SK-N-MC (cell line): ENCODE results near the gene NLN.
A peak's percentile ranks its signal among the peaks of the same experiment; 100 is the strongest.
"Not testable (repeated sequence)": the region's sequence is repeated elsewhere in the genome, so short reads cannot be mapped to it uniquely, and the experiment has no call there.

Experiments used
- DNase-seq: peaks from one replicate; pipeline ENCODE4 v3.0.0-alpha.2; 2011; ENCODE audit warnings: low read depth, low spot score
- H3K27ac ChIP-seq: fragments of 200-600 bp; sonication (generic); 2 replicates; pipeline ENCODE4 v1.5.1; 2016; ENCODE audit warnings: mixed run types
- H3K36me3 ChIP-seq: fragments of 200-600 bp; sonication (generic); 2 replicates; pipeline ENCODE4 v1.6.1; 2017; ENCODE audit warnings: antibody characterized with exemption, low read length, mixed read lengths; ENCODE audit not compliant: insufficient read depth
- H3K4me3 ChIP-seq: fragments of 200-600 bp; sonication (generic); 2 replicates; pipeline ENCODE4 v1.5.1; 2016
- H3K9ac ChIP-seq: fragments of 200-600 bp; sonication (generic); 2 replicates; pipeline ENCODE4 v1.8.0; 2017; ENCODE audit warnings: mixed run types, mixed read lengths; ENCODE audit not compliant: insufficient read length
- H3K9me3 ChIP-seq: fragments of 200-600 bp; sonication (generic); 2 replicates; pipeline ENCODE4 v1.6.1; 2017; ENCODE audit warnings: low read depth, mild to moderate bottlenecking, antibody characterized with exemption, low read length, moderate library complexity, mixed read lengths
- EZH2 ChIP-seq: fragments of 200-600 bp; sonication (generic); IDR thresholded peaks from one replicate; pipeline ENCODE4 v1.6.1; 2017; ENCODE audit warnings: antibody characterized with exemption
- FOXP2 ChIP-seq: optimal IDR thresholded peaks from 2 replicates; pipeline ENCODE3; 2011; ENCODE audit warnings: mild to moderate bottlenecking, moderate library complexity; ENCODE audit not compliant: insufficient read depth; ENCODE audit errors: extremely low read length, control extremely low read depth
- POLR2AphosphoS5 ChIP-seq: IDR thresholded peaks from 2 replicates; pipeline ENCODE4 v1.6.1; 2012; ENCODE audit warnings: mild to moderate bottlenecking, low read depth, low read length, borderline replicate concordance

Gene NLN

GRCh38 chr5:65721720-65722574 is at the start of gene NLN, which contains the start of gene SGTB:
Gene NLN (plus strand): TSS chr5:65722205. CDS start chr5:65722374, 169 bp downstream.
Gene SGTB (minus strand): TSS chr5:65722109. CDS start chr5:65720807, 1,302 bp downstream.
- H3K27ac ChIP-seq = peak within 1 kb of the TSS; percentile 68; the same call in 1 of the 2 replicates
- DNase-seq = no peak
- H3K36me3 ChIP-seq = no peaks in the 10 kb centered on the region; the same call in none of the 2 replicates
- H3K9ac ChIP-seq = peak within 1 kb of the TSS; percentile 79
- peak; percentile 25 for TF ChIP-seq FOXP2
- TF ChIP-seq POLR2AphosphoS5 = peak; percentile 71; the same call in 1 of the 2 replicates
- TF ChIP-seq EZH2 = no peak
- peak within 1 kb of the TSS; percentile 93 for H3K4me3 ChIP-seq
- H3K9me3 ChIP-seq = no peaks in the 10 kb centered on the region

GRCh38 chr5:65672796-65673195 is 49.2 kb upstream of the NLN start:
- no peak for DNase-seq
- TF ChIP-seq FOXP2 = no peak
- Histone ChIP-seq H3K4me3 (no peak overlapping the region), H3K36me3 (peaks cover 5% of the 10 kb centered on the region; the same call in 1 of the 2 replicates), H3K27ac (no peak overlapping the region), H3K9me3 (no peaks in the 10 kb centered on the region), H3K9ac (no peak overlapping the region)

- Histone ChIP-seq H3K9ac (no peak overlapping the region), H3K4me3 (no peak overlapping the region), H3K36me3 (peaks cover under 1% of the 10 kb centered on the region), H3K27ac (no peak overlapping the region), H3K9me3 (no peaks in the 10 kb centered on the region)
- TF ChIP-seq FOXP2 (no peak), POLR2AphosphoS5 (no peak), EZH2 (no peak)
- DNase-seq = no peak
These were observed 47.3 kb upstream of the NLN start for GRCh38 chr5:65674749-65675148.

GRCh38 chr5:65676056-65676455 is 45.9 kb upstream of the NLN start:
- not testable (repeated sequence) for H3K9me3 ChIP-seq, H3K9ac ChIP-seq, H3K27ac ChIP-seq, H3K36me3 ChIP-seq, H3K4me3 ChIP-seq, DNase-seq

GRCh38 chr5:65682148-65682547 is 39.9 kb upstream of the NLN start:
- Histone ChIP-seq H3K9me3 (no peaks in the 10 kb centered on the region), H3K27ac (no peak overlapping the region), H3K4me3 (no peak overlapping the region), H3K36me3 (no peaks in the 10 kb centered on the region; the same call in 1 of the 2 replicates), H3K9ac (no peak overlapping the region)
- DNase-seq = no peak
- TF ChIP-seq FOXP2 (no peak), POLR2AphosphoS5 (no peak), EZH2 (no peak)

- H3K9ac ChIP-seq = no peak overlapping the region
- H3K36me3 ChIP-seq = no peaks in the 10 kb centered on the region
- no peak for DNase-seq
- no peak overlapping the region for H3K4me3 ChIP-seq
- no peaks in the 10 kb centered on the region for H3K9me3 ChIP-seq
- TF ChIP-seq EZH2 (no peak), POLR2AphosphoS5 (no peak), FOXP2 (no peak)
- H3K27ac ChIP-seq = no peak overlapping the region
These were observed 28.9 kb upstream of the NLN start for GRCh38 chr5:65693121-65693520.

- Histone ChIP-seq H3K27ac (no peak overlapping the region), H3K9ac (no peak overlapping the region), H3K36me3 (no peaks in the 10 kb centered on the region; the same call in 1 of the 2 replicates), H3K4me3 (no peak overlapping the region), H3K9me3 (no peaks in the 10 kb centered on the region)
- DNase-seq = no peak
- no peak for TF ChIP-seq EZH2
- TF ChIP-seq POLR2AphosphoS5 = no peak
- no peak for TF ChIP-seq FOXP2
These were observed 26.7 kb upstream of the NLN start for GRCh38 chr5:65695162-65695755.

GRCh38 chr5:65695896-65696295 is 26.1 kb upstream of the NLN start:
- Histone ChIP-seq H3K9ac (no peak overlapping the region), H3K36me3 (no peaks in the 10 kb centered on the region; the same call in 1 of the 2 replicates), H3K9me3 (no peaks in the 10 kb centered on the region), H3K27ac (no peak overlapping the region), H3K4me3 (no peak overlapping the region)
- no peak for DNase-seq
- TF ChIP-seq FOXP2 (no peak), EZH2 (no peak), POLR2AphosphoS5 (no peak)

GRCh38 chr5:65696892-65697291 is 25.1 kb upstream of the NLN start:
- Histone ChIP-seq H3K9me3 (no peaks in the 10 kb centered on the region), H3K4me3 (no peak overlapping the region), H3K9ac (no peak overlapping the region), H3K27ac (no peak overlapping the region), H3K36me3 (no peaks in the 10 kb centered on the region; the same call in 1 of the 2 replicates)
- no peak for DNase-seq
- TF ChIP-seq FOXP2 = no peak
- no peak for TF ChIP-seq EZH2
- TF ChIP-seq POLR2AphosphoS5 = no peak
